Thyroid gland (tissue), 4 donors: ENCODE measurements around the gene ZNF330. TPM values are rescaled to one million over a fixed set of nuclear protein-coding genes. Genes with fewer than 3 reads are reported as not detected.

Experiments used
- DNase-seq, 2 donors: peaks; one replicate each; pipeline ENCODE4 v3.0.0-alpha.2; 2019
- H3K27ac ChIP-seq, 3 donors: fragments of 200-600 bp; sonication (generic); 1 replicate in 2 of 3; 2 replicates in 1 of 3; pipeline ENCODE4 v1.5.1; 2016 to 2019; ENCODE audit warnings: mild to moderate bottlenecking in 1 of 3, moderate library complexity in 1 of 3
- H3K27me3 ChIP-seq: fragments of 200-600 bp; sonication (generic); one replicate; pipeline ENCODE4 v1.5.1; 2019
- H3K36me3 ChIP-seq, 2 donors: fragments of 200-600 bp; sonication (generic); one replicate each; pipeline ENCODE4 v1.5.1; 2016 to 2019
- H3K4me1 ChIP-seq, 2 donors: fragments of 200-600 bp; sonication (generic); one replicate each; pipeline ENCODE4 v1.5.1; 2017 to 2019
- H3K4me3 ChIP-seq, 3 donors: fragments of 200-600 bp; sonication (generic); replicated peaks in 1 of 3; 1 replicate in 2 of 3; 2 replicates in 1 of 3; pipeline ENCODE4 v1.5.1; 2016; ENCODE audit warnings: mild to moderate bottlenecking in 1 of 3
- H3K9me3 ChIP-seq: fragments of 200-600 bp; sonication (generic); one replicate; pipeline ENCODE4 v1.5.1; 2017
- CTCF ChIP-seq, 6 experiments: fragments of 200-600 bp in 3 of 6; fragments of 450-650 bp in 3 of 6; sonication (generic) in 3 of 6; IDR thresholded peaks; one replicate each; pipeline ENCODE4 v1.5.1; 2016 to 2019; ENCODE audit warnings: antibody characterized with exemption in 6 of 6, mild to moderate bottlenecking in 2 of 6, inconsistent platforms in 1 of 6, moderate library complexity in 1 of 6
- POLR2A ChIP-seq, 2 donors: fragments of 450-650 bp; IDR thresholded peaks; one replicate each; pipeline ENCODE4 v1.6.1; 2017; ENCODE audit warnings: antibody characterized with exemption in 2 of 2, mild to moderate bottlenecking in 2 of 2, moderate library complexity in 1 of 2
- WGBS, 2 donors: methylation state at CpG; one replicate each; pipeline ENCODE4 v1.1.5; 2017; 5-methylcytosine and 5-hydroxymethylcytosine counted together
- intact Hi-C: fragments of 100-400 bp; cut with DNase I; formaldehyde crosslinking; loops from one replicate; pipeline ENCODE4 v1.15.1; 2023
- total RNA-seq, 4 donors: library from RNA; depleted of rRNA; stranded (reverse); fragments of >200 nt; gene quantifications; one replicate each; pipeline ENCODE4 v1.2.3, GENCODE V29; 2016

ZNF330 gene
- total RNA-seq, 4 donors from 2014 or later = 42.7 to 57.9 (median 46.4) TPM

GRCh38 chr4:141283152-141283551, 62.5 kb downstream of the ZNF330 start:
- TF ChIP-seq POLR2A (IDR thresholded peaks at IDR 0.05) (no peak), CTCF (IDR thresholded peaks at IDR 0.05) (no peak)
- Histone ChIP-seq H3K4me1 (no peaks in the 10 kb centered on the region), H3K9me3 (no peaks in the 10 kb centered on the region), H3K27ac (no peak overlapping the region), H3K27me3 (no peaks in the 10 kb centered on the region), H3K36me3 (no peaks in the 10 kb centered on the region), H3K4me3 (no peak overlapping the region)
- DNase-seq = no peak
- 98 to 100% methylated on average over 2 of the region's 2 CpGs for WGBS, 2 donors
- intact Hi-C loops = no loop called here

- no peak overlapping the region for H3K27ac ChIP-seq
- DNase-seq = no peak
- TF ChIP-seq CTCF (IDR thresholded peaks at IDR 0.05) (no peak), POLR2A (IDR thresholded peaks at IDR 0.05) (no peak)
- no peaks in the 10 kb centered on the region for H3K4me1 ChIP-seq
- no peaks in the 10 kb centered on the region for H3K36me3 ChIP-seq
- H3K9me3 ChIP-seq = no peaks in the 10 kb centered on the region
- intact Hi-C loops = no loop called here
- WGBS, 2 donors = 95% methylated on average over 2 of the region's 2 CpGs
- H3K27me3 ChIP-seq = no peaks in the 10 kb centered on the region
- H3K4me3 ChIP-seq = no peak overlapping the region
Observed at GRCh38 chr4:141283563-141283962, 62.9 kb downstream of the ZNF330 start.

Other genes starting within 250 kb of the ZNF330 start
- gene RNF150, start 87.4 kb upstream of the ZNF330 start, total RNA-seq = 10 to 100 TPM; 10.2 to 34.5 (median 24.2) TPM